ENCODE measurements around the gene SKIDA1.

GRCh38 chr10:21495752-21496342 is 29.6 kb downstream of the SKIDA1 start:
- TF ChIP-seq POLR2A (IDR thresholded peaks at IDR 0.05) (no peak), CTCF (IDR thresholded peaks at IDR 0.05) (peak in 5 of 7 experiments; percentile 64 to 100 (median 97)), POLR2AphosphoS5 (IDR thresholded peaks at IDR 0.05) (peak in 1 of 3 donors; percentile 42)

Data from stomach (tissue), 4 donors.